Activated T-helper 1 cell treated with anti-CD3 and anti-CD28 coated beads, Interleukin-12 subunit alpha, Interleukin-12 subunit beta, Interleukin-2, Interleukin-4 antibody, amounts not matched to agents 30 ng/mL and 10 ng/mL and 1 ng/mL, durations not matched to agents 14 hours and 24 hours and 36 hours (primary cell): ENCODE measurements around the gene EGLN2. TPM values are rescaled to one million over a fixed set of nuclear protein-coding genes. Genes with fewer than 3 reads are reported as not detected.
"Not testable (repeated sequence)": the region's sequence is repeated elsewhere in the genome, so short reads cannot be mapped to it uniquely, and the experiment has no call there.

Experiments used
- DNase-seq: peaks from one replicate; pipeline ENCODE4 v3.0.0; 2021; ENCODE audit warnings: low spot score
- H3K27ac Mint-ChIP-seq: one replicate; pipeline ENCODE4 v1.8.0; 2021; ENCODE audit warnings: mild to moderate bottlenecking, mixed read lengths
- H3K27me3 Mint-ChIP-seq: one replicate; pipeline ENCODE4 v1.8.0; 2022; ENCODE audit warnings: mild to moderate bottlenecking, moderate library complexity, mixed read lengths; ENCODE audit not compliant: insufficient read depth
- H3K36me3 Mint-ChIP-seq: one replicate; pipeline ENCODE4 v1.8.0; 2021; ENCODE audit warnings: low read depth, mixed read lengths
- H3K4me1 Mint-ChIP-seq: one replicate; pipeline ENCODE4 v1.8.0; 2021; ENCODE audit warnings: low read depth, mixed read lengths
- H3K4me3 Mint-ChIP-seq: one replicate; pipeline ENCODE4 v1.8.0; 2021; ENCODE audit warnings: mild to moderate bottlenecking, moderate library complexity, mixed read lengths
- H3K9me3 Mint-ChIP-seq: one replicate; pipeline ENCODE4 v1.8.0; 2021; ENCODE audit warnings: mixed read lengths
- intact Hi-C: fragments of 100-400 bp; cut with micrococcal nuclease; formaldehyde crosslinking; loops from one replicate; pipeline ENCODE4 v1.15.1; 2024
- total RNA-seq: library from RNA; stranded (reverse); gene quantifications from 2 replicates; pipeline ENCODE4 v1.2.3, GENCODE V29; 2022

Gene EGLN2
- total RNA-seq, 1 donor from 2014 or later = 104 TPM

DNA sequence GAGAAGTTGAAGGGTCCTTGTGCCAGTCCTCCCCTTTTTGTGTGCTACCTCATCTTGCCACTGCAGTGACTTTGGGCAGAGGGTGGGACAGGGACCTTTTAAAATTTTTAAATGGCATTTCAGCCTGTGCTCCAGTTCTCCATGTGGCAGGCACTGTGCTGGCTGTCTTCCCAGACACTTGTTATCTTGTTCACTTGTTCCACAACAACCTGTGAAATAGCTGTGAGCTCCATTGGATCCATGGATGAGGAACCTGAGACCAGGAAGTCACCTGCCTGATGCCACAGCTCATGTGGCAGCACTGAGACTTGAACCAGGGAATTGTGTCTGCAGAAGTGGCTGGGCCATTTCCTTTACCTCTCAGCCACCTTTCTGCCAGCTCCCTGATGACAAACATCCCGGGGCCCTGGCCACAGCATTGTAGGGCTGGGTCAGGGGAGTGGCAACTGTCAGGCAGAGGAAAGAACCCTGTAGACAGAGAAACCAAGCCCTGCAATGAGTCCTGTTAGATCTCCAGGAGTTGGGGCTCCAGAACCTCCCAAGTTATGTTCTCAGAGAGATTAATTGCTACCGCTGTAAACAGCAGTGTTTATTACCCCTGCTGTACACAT is 6.4 kb downstream of the EGLN2 start:
- Mint-ChIP-seq H3K9me3 (no peaks in the 10 kb centered on the region), H3K27me3 (no peaks in the 10 kb centered on the region), H3K36me3 (peaks cover 46% of the 10 kb centered on the region), H3K4me1 (peaks cover 83% of the 10 kb centered on the region), H3K4me3 (peak overlapping the region; percentile 97), H3K27ac (peak overlapping the region; percentile 98)
- intact Hi-C loops = no loop called here
- DNase-seq = peak; percentile 44

DNA sequence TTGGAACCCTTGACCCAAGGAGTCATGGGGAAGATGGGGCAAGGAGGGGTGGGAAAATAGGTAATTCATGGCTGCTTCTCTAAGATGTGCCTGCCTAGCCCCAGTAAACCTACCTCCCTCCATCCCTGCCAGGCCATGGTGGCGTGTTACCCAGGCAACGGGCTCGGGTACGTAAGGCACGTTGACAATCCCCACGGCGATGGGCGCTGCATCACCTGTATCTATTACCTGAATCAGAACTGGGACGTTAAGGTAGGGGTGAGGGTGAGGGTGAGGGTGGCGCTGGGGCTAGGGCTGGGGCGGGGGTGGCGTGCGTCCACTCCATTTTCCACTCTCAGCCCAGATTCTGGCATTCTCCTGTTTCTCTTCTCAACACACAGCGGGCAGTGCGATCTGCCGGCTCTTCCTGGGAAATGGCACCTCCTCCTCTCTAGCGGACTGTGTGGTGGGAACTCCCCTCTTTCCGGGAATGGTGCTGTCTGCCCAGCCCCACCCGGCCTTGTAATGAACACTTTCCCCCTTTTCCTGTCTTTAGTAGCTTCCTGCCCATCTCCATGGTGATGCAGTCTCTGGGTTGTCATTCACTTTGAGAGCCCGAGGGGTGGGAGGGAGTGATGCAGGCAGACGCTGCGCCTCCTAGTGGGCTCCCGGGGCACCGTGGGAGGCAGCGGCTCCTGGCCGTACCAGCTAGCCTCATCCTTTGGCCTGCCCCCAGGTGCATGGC is 7.6 kb downstream of the EGLN2 start:
- peak; percentile 74 for DNase-seq
- Mint-ChIP-seq H3K27me3 (no peaks in the 10 kb centered on the region), H3K27ac (peak overlapping the region; percentile 98), H3K9me3 (no peaks in the 10 kb centered on the region), H3K4me3 (peak overlapping the region; percentile 97), H3K36me3 (peaks cover 48% of the 10 kb centered on the region), H3K4me1 (peaks cover 82% of the 10 kb centered on the region)
- intact Hi-C loops = loop anchor here (1.0 kb wide), 4 partner anchors 8 to 143 kb away; partner anchors contain the start of gene ACTMAP

DNA sequence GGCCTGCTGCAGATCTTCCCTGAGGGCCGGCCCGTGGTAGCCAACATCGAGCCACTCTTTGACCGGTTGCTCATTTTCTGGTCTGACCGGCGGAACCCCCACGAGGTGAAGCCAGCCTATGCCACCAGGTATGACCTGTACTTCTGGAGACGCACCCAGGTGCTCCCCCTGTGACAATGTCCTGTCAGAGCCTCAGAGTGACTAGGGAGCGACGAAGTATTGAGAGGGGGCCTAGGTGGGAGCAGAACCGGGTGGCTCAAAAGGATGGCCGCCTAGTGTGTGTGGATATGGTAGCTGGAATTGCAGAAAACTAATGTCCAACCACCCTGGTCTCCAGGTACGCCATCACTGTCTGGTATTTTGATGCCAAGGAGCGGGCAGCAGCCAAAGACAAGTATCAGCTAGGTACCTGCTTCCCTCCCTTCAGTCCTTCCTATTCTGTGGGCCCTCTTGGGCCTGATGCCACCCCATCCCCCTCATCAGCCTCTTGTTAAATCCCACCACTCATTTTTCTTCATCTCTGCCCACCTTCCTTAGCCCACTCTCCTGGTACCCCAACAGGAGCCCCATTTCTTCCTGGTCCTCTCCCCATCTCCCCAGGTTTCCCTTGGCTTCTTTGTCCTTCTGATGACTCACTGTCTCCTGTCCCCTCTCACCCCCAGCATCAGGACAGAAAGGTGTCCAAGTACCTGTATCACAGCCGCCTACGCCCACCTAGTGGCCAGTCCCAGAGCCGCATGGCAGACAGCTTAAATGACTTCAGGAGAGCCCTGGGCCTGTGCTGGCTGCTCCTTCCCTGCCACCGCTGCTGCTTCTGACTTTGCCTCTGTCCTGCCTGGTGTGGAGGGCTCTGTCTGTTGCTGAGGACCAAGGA is 8.4 kb downstream of the EGLN2 start:
- Mint-ChIP-seq H3K9me3 (no peaks in the 10 kb centered on the region), H3K27ac (peak overlapping the region; percentile 98), H3K4me1 (peaks cover 80% of the 10 kb centered on the region), H3K27me3 (peaks cover under 1% of the 10 kb centered on the region), H3K36me3 (peaks cover 43% of the 10 kb centered on the region), H3K4me3 (peak overlapping the region; percentile 77)
- no peak for DNase-seq
- intact Hi-C loops = loop anchor here (1.0 kb wide), 2 partner anchors 30 to 57 kb away; partner anchors contain the start of gene ACTMAP

DNA sequence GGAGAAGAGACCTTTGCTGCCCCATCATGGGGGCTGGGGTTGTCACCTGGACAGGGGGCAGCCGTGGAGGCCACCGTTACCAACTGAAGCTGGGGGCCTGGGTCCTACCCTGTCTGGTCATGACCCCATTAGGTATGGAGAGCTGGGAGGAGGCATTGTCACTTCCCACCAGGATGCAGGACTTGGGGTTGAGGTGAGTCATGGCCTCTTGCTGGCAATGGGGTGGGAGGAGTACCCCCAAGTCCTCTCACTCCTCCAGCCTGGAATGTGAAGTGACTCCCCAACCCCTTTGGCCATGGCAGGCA is 9.0 kb downstream of the EGLN2 start:
- no peak for DNase-seq
- Mint-ChIP-seq H3K4me3 (peak overlapping the region; percentile 23), H3K27ac (peak overlapping the region; percentile 80), H3K27me3 (peaks cover 4% of the 10 kb centered on the region), H3K4me1 (peaks cover 76% of the 10 kb centered on the region), H3K9me3 (no peaks in the 10 kb centered on the region), H3K36me3 (peaks cover 43% of the 10 kb centered on the region)
- intact Hi-C loops = no loop called here

DNA sequence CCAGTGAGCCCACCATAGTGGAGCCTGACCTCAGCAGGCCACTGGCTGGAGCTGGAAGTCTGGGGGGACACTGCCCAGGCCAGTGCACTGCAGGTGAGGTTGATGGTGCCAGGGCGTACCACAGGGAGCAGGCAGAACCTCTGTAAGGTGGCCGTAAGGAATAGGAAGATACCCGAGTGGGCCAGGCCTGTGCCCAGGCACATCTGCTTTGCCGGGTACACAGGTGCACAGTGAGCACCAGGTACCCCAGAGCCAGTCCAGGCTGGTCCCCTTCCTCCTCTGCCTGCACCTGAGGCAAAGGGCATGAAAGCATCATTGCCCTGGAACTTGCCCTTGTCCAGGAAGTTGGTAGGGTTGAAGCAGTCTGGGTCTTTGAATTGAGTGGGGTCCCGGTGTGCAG is 9.5 kb downstream of the EGLN2 start:
- Mint-ChIP-seq H3K4me3 (no peak overlapping the region), H3K27me3 (peaks cover 5% of the 10 kb centered on the region), H3K36me3 (peaks cover 43% of the 10 kb centered on the region), H3K27ac (no peak overlapping the region), H3K9me3 (no peaks in the 10 kb centered on the region), H3K4me1 (peaks cover 71% of the 10 kb centered on the region)
- intact Hi-C loops = no loop called here
- DNase-seq = no peak

DNA sequence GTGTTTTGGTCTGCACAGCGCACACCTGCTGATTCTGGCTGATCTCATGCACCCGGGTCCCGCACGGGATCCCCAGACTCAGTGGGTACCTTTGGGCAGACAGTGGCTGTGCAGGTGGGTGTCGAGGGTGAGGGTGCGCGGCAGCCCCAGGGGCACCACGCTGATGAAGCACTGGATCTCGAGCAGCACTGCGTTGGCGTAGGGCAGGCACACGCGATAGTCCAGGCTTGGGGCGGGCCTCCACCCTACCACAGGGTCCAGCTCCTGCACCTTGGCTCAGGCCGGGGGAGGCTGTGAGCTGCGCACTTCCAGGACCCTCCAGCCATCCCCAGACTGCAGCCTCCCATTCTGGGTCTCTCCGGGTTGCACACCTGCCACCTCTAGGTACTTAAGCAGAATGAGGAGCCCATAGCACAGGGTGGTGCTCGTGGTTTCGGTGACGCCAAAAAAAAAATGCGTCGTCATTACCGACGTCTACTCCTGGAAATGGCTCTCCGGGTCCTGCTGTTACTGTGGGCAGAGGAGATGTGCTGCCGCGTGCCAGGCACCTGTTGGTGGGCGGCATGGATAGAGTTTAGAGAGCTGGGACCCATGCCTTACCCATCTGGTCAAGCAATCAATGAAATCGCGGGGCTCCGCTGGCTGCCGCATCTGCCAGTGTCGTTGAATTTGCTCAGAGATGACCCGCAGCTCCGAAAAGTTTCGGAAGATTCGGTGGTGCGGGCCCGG is 10.5 kb downstream of the EGLN2 start:
- Mint-ChIP-seq H3K9me3 (no peaks in the 10 kb centered on the region), H3K27ac (no peak overlapping the region), H3K36me3 (peaks cover 36% of the 10 kb centered on the region), H3K4me3 (peak overlapping the region; percentile 56), H3K4me1 (peaks cover 61% of the 10 kb centered on the region), H3K27me3 (peaks cover 15% of the 10 kb centered on the region)
- intact Hi-C loops = no loop called here
- no peak for DNase-seq

DNA sequence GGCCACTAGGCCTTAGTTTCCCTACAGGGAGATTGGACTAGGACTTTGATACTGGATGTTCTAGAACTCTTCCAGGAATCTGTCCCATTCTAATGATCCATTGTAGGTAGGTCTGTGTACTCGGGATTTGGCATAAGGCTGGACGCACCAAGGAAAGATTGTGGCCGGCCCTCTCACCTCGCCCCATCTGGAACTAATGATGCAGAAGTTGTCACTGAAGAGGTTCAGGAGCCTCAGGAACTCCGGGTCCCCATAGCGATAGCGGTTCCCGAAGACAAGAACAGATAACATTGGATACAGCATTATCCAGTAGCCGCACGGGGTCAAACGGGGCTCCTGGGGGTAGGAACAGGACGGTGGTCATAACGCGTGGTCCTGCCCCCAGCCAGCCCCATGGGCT is 11.2 kb downstream of the EGLN2 start:
- peaks cover 20% of the 10 kb centered on the region for H3K27me3 Mint-ChIP-seq
- no peak overlapping the region for H3K27ac Mint-ChIP-seq
- H3K9me3 Mint-ChIP-seq = no peaks in the 10 kb centered on the region
- peak overlapping the region; percentile 56 for H3K4me3 Mint-ChIP-seq
- DNase-seq = no peak
- intact Hi-C loops = no loop called here
- peaks cover 54% of the 10 kb centered on the region for H3K4me1 Mint-ChIP-seq
- peaks cover 34% of the 10 kb centered on the region for H3K36me3 Mint-ChIP-seq

DNA sequence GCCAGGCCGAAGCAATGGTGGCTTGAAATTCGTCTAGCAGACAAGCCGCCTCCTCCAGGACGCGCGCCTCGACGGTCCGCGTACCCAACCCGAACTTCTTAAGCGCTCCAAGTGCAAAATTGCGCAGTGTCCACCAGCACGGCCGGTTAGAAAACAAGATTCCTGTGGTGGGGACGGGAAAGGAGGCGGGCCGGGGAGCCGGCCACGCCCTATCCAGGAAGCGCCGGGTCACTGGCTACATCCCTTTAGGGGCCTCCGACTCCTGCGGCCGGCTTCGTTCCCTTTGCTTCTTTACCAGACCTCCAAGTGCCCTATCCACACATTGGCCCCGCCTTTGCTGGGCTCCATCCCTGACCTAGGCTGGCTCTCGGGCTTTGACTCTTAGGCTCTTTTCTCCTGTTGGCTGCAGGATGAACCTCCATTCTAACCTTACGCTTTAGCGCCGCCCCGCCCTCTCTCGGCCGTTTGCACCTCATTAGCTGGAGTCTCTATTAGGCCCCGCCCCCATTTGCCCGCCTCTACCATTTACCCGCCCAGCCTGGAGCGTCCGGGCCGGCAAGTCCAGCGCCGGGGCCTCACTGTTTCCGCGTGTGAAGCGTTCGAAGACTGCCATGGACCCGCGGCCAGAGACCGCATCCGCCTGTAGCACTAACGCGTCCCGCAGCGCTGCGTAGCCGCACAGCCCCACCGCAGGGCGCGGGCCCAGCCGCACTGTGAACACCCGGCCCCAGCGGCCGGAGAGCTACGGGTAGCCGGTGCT is 11.8 kb downstream of the EGLN2 start:
- H3K36me3 Mint-ChIP-seq = peaks cover 34% of the 10 kb centered on the region
- peak; percentile 55 for DNase-seq
- peaks cover 48% of the 10 kb centered on the region for H3K4me1 Mint-ChIP-seq
- H3K27ac Mint-ChIP-seq = peak overlapping the region; percentile 68
- H3K9me3 Mint-ChIP-seq = not testable (repeated sequence)
- H3K27me3 Mint-ChIP-seq = peaks cover 20% of the 10 kb centered on the region
- H3K4me3 Mint-ChIP-seq = peak overlapping the region; percentile 94
- intact Hi-C loops = loop anchor here (1.0 kb wide), 1 partner anchor 13 kb away; no protein-coding TSS in a partner anchor

DNA sequence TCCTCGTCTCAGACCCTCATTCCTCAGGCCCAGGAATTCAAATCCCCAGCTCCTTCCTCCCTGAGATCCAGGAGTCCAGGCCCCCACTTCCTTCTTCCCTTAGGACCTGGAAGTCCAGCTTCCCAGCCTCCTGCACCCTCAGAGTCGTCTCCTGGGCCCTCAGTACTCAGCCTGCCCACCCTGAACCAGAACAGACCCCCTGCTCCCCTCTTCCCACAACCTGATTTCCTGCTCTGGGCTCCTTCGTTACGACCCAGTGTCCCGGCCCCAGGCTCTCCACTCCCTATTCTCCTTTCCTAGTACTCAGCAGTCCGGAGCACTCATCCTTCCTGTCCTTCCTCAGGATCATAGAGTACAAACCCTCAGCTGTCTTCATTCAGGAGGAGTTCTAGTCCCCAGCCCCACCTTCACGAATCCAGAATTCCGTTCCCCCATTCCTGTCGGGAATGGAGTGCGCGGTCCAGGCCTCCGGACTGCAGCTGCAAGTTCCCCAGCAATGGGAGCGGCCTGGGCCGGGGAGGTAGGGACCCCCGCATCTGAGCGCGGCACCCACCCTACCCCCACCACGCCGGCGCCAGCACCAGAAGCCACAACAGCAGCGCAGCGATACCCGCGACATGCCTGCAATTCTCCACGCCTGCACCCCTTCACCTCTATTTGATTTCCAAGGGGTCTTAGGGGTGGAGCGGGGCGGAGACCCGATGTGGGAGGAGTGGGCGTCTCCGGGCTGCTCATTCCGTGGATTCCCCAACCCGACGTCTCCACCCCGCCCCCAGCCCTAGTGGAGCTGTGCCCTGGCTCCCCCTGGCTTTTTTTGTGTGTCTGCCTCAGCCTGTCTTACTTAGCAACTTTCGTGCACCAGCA is 12.7 kb downstream of the EGLN2 start:
- peaks cover 22% of the 10 kb centered on the region for H3K27me3 Mint-ChIP-seq
- peaks cover 33% of the 10 kb centered on the region for H3K36me3 Mint-ChIP-seq
- no peak for DNase-seq
- peak overlapping the region; percentile 80 for H3K4me3 Mint-ChIP-seq
- H3K4me1 Mint-ChIP-seq = peaks cover 39% of the 10 kb centered on the region
- H3K9me3 Mint-ChIP-seq = no peaks in the 10 kb centered on the region
- intact Hi-C loops = loop anchor here (1.0 kb wide), 1 partner anchor 13 kb away; no protein-coding TSS in a partner anchor
- peak overlapping the region; percentile 63 for H3K27ac Mint-ChIP-seq

DNA sequence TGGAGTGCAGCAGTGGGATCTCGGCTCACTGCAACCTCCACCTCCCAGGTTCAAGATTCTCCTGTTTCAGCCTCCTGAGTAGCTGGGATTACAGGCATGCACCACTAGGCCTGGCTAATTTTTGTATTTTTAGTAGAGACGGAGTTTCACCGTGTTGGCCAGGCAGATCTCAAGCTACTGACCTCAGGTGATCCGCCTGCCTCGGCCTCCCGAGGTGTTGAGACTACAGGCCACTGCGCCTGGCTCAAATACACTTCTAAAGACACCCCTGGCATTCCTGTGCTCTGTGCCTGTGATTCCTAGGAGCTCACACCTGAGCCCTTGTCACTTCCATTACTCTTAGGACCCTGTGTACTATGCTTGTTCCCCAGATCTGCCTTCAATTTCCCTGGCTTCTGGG is 13.6 kb downstream of the EGLN2 start:
- H3K9me3 Mint-ChIP-seq, H3K27ac Mint-ChIP-seq, intact Hi-C loops, DNase-seq: not testable (repeated sequence)
- Mint-ChIP-seq H3K27me3 (peaks cover 24% of the 10 kb centered on the region), H3K36me3 (peaks cover 26% of the 10 kb centered on the region), H3K4me3 (peak overlapping the region; percentile 35), H3K4me1 (peaks cover 30% of the 10 kb centered on the region)

DNA sequence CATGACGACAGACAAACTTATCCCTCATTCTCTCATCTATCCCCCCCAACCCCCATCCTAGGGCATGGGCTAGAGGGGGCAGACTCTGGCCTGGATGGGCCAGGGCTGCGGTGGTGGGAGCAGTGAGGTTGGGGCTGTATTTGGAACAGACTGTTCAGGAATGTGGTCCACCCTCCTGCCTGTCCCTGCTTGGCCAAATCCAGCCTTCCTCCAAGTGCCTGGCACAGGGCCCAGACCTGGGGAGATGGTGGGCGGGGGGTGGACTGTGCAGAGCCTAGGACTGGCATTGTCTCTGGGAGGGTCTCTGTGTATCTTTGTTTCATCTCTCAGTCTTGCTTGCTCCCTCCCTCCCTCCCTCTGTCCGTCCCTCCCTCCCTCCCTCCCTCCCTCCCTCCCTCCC is 14.2 kb downstream of the EGLN2 start:
- peaks cover 26% of the 10 kb centered on the region for H3K4me1 Mint-ChIP-seq
- intact Hi-C loops = no loop called here
- no peak overlapping the region for H3K27ac Mint-ChIP-seq

More for the DNA sequence above, 14.2 kb downstream of the EGLN2 start:
- no peak for DNase-seq
- Mint-ChIP-seq H3K4me3 (no peak overlapping the region), H3K9me3 (no peaks in the 10 kb centered on the region), H3K27me3 (peaks cover 24% of the 10 kb centered on the region), H3K36me3 (peaks cover 21% of the 10 kb centered on the region)
